NCI-H1694 treated with DMSO at 0.1 percent for 48 hours (cell line): ENCODE data around the gene SPTAN1.

Source experiments
- DNase-seq: peaks from one replicate; lab custom pipeline; 2025; lab: John Stamatoyannopoulos, UW

Gene SPTAN1

DNA sequence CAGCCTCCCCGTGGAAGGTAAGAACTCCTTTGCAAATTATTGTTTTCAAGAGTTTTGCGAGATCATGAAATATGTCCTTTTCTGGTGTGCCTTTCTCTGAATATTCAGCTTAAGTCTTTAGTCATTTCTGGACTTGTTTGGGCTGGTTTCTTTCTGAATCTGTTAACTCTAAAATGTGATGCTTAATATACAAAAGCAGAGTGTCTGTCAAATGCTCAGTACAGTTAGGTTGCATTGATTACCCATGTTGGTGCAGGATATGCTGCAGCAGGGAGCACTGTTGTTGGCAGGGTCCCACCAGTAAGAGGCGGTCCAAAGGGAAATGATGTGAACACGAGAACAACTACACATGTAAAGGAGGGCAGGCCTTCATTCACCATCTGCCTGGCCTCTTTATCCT, 47.7 kb downstream of the SPTAN1 start:
- no peak for DNase-seq

DNA sequence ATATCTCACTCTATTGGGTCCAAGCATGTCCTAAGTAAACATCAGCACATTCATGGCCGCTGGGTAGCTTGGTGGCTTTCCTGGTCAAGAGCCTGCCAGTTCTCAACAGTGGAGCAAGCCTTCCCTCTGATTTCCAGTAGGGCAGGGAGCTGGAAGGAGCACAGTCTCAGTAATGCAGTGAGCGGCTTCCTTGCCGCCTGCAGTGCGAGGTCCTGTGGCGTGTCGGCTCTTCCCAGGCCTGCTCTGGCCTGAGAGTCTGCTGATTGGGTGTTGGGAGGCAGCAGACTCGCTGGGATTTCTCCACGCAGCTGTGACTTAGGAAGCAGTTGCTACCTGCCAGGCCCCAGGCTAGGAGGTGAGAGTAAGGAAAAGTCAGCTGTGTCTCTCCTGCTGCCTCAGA, 51.3 kb downstream of the SPTAN1 start:
- no peak for DNase-seq

DNA sequence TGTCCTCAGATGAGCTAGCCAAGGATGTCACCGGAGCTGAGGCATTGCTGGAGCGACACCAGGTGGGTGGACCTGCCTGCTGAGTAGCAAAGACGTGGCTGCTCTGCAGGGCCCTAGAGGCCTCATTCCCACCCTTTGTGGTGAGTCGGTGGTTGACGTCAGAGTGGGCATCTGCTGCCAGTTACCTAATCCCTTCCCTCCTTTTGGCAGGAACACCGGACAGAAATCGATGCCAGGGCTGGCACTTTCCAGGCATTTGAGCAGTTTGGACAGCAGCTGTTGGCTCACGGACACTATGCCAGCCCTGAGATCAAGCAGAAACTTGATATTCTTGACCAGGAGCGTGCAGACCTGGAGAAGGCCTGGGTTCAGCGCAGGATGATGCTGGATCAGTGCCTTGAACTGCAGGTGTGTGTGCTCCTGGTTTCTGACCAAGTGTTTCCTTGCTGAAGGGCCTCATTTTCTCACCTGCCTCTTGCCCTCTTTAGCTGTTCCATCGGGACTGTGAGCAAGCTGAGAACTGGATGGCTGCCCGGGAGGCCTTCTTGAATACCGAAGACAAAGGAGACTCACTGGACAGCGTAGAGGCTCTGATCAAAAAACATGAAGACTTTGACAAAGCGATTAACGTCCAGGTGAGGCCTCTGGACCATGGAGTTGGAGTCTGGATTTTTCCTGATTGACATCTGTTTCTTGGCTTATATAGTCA, 55.4 kb downstream of the SPTAN1 start:
- DNase-seq = no peak

DNA sequence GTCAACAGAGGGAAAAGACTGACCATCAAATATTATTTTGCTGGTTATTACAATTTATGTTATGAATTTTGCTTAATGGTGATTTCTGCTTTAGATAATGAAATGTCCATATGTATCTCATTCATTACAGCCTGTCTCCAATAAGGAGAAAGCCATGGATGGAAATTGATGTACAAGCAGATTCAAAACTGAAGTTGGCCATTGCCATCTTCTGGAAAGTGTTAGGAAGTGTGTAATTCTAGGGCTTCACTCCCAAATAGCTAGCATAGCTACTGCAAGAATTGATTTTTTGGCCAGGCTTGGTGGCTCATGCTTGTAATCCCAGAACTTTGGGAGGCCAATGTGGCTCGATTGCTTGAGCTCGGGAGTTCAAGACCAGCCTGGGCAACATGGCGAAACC, 58.5 kb downstream of the SPTAN1 start:
- DNase-seq = no peak

DNA sequence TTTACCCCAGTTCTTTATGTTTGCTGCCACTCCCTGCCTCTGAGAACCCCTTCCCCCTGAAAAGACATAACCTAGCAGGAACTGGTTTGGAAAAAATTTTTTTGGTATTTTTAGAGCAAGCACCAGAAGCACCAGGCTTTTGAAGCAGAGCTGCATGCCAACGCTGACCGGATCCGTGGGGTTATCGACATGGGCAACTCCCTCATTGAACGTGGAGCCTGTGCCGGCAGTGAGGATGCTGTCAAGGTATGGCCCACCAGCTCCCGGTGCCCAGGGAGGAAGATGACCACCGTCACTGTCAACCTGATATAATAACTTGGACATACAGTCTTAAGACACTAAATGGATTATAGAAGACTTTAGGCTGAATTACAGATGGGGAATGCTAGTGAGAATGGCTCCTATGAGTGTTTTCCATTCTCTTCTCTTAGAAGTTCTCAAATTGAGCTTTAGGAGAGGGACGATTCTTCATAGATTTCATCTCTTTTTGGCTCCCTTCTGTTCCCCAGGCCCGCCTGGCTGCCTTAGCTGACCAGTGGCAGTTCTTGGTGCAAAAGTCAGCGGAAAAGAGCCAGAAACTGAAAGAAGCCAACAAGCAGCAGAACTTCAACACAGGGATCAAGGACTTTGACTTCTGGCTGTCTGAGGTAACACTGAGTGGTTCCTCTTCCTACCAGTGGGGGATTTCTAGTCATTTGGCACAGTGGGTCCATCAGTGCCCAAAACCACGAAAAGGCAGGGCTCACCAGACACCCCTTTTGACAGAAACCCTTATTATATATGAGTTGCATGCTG, 59.4 kb downstream of the SPTAN1 start:
- no peak for DNase-seq

DNA sequence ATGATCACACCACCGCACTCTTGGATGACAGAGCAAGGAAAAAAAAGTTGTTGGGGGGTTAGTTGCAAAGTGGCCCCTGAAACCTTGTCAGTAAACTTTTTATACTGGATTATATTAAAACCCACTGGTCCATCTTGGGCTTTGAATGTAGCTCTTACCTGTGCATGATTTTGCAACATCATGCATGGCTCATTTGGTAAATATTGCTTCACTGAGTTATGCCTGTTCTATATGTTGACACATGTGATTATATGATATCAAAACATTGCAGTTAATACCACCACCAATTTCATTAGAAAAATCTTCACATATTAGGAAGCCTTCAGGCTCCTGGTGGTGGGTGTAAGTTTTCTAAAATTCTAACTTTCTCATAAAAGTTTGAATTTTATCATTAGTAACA, 62.3 kb downstream of the SPTAN1 start:
- DNase-seq = no peak

DNA sequence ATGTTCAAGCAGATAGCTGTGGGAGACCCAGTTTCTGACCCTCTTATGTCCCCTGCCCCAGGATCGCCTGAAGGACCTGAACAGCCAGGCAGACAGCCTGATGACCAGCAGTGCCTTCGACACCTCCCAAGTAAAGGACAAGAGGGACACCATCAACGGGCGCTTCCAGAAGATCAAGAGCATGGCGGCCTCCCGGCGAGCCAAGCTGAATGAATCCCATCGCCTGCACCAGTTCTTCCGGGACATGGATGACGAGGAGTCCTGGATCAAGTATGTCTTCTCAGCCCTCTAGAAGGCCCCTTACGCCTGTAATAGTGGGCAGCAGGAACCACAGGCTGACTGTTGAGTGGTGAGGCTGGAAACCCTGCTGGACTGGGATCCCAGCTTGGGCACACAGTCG, 63.2 kb downstream of the SPTAN1 start:
- DNase-seq = no peak

DNA sequence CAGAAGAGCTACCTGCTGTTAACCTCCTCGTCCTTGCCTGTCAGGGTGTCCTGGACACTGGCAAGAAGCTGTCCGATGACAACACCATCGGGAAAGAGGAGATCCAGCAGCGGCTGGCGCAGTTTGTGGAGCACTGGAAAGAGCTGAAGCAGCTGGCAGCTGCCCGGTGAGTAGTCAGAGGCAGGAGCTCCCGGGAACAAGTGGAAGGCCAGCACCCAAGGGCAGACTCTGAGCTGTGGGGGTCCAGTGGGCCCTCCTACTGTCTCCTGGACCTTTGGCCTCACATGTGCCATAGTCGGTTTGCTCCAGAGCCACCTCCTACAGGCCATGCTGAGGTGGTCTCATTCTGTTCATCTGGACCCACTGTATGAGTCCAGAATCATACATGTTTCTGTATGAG, 65.6 kb downstream of the SPTAN1 start:
- DNase-seq = no peak

DNA sequence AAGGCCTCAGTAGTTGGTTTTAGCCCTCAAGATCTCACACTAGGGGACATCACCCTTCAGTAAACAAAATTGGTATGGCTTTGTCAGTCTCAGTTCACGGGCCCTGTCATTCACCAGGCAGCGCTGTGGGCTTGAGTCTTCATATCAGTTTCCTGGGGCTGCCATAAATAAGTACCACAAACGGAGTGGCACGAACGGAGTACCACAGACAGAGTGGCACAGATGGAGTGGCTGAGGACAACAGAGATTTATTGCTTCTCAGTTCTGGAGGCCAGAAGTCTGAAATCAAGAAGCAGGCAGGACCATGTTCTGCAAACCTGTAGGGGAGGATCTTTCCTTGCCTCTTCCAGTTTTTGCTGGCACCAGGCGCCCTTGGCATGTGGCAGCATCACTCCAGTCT, 66.7 kb downstream of the SPTAN1 start:
- no peak for DNase-seq

DNA sequence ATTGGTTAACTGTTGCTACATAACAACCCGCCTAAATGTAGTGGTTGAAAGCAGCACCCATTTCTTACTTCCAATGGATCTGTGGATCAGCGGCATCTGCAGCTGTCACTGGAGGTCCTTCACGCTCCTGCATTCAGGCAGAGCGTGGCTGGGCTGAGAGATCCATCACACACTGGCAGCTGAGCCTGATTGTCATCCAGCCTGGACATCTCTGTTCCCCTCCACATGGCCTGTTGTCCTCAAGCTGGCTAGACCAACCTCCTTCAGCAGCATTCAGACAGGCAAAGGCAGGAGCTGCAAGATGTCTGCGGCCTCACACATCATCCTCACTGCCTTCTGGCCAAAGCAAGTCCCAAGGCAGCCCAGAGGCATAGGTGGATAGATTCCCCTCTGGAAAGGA, 67.4 kb downstream of the SPTAN1 start:
- DNase-seq = no peak

DNA sequence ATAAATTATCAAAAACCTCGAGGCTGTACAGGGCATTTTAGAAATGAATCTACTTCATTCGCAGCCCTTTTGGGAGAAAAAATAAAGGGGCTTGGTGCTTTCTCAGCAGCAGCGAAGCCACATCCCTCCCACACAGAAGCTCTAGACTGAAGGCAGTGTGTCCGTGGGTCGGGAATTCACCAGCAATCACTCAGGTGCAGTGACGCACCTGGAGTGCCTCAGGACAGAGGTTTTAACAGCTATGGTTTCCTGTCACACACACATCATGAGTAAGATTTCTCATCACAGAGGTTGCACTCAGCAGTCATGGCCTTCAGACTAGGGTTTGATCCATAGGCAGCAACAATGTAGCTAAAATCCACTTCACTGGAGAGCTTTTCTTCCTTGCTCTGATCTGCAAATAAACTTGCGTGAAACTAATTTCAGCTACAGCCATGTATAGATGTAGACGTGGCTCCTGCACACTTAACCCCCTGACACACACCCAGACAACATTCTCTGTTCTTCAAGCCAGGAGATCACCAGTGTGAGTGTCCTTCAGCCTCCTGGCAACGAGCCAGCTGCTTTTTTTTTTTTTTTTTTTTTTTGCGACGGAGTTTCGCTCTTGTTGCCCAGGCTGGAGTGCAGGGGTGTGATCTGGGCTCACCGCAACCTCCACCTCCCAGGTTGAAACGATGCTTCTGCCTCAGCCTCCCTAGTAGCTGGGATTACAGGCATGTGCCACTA, 69.5 kb downstream of the SPTAN1 start:
- no peak for DNase-seq

DNA sequence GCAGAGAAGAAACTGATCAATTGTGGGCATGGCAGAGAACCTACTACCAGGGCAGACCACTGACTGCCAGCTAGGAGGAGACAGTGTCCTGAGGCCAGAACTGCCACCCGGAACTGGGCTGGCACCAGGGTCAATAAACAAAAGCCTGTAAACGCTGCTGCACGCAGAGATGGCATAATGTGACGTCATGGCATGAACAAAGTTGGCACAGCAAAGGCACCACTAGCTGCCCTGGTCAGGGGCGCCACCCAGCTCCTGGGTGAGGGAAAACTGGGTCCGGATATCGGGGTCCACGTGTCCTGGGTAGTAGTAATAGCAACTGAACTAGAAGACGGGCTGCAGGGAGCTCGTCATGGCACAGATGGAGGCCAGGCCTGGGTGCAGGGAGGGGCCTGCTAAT, 72.2 kb downstream of the SPTAN1 start:
- no peak for DNase-seq

DNA sequence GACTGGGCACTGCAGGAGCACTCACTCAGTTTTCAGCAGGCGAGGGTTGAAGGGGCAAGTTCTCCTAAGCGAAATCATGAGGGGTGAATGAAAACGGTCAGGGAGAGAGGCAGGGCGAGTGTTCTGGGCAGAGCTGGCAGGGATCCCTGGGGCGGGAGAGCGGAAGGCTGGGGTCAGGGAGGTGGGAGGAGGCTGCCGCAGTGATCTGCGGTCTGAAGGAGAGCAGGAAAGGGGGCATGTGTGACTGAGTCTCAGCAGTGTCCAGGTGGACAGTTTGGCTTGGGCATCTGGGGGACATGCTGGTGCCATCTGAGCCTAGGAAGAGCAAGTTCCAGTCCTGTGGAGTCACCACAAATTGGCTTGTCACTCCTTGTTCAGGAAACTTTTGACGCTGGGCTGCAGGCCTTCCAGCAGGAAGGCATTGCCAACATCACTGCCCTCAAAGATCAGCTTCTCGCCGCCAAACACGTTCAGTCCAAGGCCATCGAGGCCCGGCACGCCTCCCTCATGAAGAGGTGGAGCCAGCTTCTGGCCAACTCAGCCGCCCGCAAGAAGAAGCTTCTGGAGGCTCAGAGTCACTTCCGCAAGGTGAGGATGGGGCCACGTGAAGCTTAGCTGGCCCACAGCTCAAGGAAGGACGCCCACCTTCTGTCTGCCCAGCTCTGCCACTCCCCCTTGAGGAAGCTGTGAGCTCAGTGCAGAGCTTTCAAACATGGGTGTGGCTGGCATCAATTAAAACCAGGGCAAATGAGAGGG, 73.2 kb downstream of the SPTAN1 start:
- DNase-seq = no peak

DNA sequence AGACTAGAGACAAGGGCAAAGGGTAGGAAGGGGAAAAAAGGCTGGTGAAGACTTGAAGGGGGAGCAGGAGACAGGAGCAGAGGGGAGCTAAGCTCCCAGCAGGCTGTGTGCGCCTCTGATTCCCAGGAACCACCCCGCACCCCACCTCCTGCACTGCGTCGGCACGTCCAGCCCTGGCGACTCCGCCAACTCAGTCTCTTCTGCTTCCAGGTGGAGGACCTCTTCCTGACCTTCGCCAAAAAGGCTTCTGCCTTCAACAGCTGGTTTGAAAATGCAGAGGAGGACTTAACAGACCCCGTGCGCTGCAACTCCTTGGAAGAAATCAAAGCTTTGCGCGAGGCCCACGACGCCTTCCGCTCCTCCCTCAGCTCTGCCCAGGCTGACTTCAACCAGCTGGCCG, 73.8 kb downstream of the SPTAN1 start:
- no peak for DNase-seq

DNA sequence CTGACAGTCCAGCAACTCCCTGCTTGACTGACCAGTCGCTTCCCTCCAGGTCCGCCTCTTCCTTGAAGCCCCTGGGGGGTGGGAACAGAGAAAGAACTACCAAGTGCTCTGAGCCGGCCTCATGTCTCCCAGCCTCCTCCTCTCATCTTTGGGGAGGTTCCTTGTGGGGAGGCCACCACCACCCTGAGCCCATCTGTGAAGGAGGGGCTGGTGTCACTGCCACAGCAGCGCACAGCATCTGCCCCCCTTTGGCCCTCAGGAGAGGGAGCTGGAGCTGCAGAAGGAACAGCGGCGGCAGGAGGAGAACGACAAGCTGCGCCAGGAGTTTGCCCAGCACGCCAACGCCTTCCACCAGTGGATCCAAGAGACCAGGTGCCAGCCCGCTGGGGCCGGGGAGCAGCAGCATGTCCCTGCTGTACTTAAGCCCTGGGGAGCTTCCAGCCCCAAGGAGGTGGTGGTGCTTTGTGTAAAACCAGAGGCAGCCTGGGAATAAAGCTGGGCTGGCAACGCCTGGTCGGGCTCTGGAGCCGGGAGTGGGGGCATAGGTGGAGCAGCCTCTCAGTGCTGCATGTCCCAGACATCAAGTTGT, 74.8 kb downstream of the SPTAN1 start:
- DNase-seq = no peak

DNA sequence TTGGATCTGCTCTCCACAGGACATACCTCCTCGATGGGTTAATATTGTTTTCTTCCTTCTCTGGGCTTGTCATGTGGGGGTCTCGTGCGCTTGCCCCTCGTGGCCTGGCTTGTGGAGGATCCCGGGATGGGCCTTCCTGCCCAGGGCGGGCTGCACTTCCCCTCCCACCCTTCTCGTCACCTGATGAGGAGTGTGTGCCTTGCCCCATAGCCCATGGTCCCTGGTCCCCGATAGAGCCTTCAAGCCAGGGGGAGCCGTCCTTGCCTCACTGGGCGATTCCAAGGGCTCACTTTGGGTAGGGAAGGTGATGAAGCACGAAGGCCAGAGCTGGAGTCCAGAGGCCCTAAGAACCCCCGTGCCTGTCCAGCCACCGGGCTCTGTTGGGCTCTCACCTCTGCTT, 75.5 kb downstream of the SPTAN1 start:
- DNase-seq = no peak

DNA sequence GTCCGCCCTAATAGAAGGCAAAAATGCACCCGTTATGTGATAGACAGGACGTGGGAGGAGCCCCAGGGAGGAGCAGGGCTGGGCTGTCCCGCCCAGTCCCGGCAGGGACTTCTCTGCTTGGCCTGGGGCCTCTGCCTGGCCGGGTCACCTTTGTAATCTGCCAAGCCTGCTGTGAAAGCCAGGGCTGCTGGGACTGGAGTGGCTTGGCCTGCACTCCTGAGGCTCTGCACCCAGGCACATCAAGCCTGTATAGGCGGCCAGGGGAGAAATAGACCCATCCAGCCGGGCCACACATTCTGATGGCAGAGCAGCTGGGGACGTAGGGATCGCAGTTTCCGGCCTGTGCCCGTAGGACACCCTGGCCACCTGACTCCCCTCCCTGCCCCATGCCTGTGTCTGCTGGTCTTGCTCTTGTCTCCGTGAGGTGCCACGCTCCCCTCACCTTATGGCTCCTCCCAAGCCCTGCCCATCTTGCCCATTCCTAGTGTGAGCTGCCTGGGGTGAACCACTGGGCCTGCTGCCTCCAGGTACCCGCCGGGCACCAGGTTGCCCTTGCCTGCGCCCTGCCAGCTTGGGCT, 76.2 kb downstream of the SPTAN1 start:
- no peak for DNase-seq

DNA sequence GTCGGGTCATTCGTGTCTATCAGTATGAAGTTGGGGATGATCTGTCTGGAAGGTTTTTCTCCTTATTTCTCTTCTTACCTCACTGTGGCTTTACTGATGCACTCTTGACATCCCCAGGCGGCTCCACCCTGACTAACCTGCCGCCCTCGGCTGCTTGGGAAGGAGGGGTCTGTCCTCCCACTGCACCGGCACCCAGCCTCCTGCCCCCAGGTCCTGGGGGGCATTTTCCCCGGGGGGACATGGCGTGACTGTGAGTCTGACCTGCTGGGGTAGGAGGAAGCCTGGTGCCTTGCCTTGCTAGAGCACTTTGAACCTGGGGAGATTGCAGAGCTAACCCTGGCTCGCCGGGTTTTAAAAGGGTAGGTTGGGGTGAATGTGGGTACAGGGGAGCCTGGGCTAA, 76.7 kb downstream of the SPTAN1 start:
- no peak for DNase-seq

DNA sequence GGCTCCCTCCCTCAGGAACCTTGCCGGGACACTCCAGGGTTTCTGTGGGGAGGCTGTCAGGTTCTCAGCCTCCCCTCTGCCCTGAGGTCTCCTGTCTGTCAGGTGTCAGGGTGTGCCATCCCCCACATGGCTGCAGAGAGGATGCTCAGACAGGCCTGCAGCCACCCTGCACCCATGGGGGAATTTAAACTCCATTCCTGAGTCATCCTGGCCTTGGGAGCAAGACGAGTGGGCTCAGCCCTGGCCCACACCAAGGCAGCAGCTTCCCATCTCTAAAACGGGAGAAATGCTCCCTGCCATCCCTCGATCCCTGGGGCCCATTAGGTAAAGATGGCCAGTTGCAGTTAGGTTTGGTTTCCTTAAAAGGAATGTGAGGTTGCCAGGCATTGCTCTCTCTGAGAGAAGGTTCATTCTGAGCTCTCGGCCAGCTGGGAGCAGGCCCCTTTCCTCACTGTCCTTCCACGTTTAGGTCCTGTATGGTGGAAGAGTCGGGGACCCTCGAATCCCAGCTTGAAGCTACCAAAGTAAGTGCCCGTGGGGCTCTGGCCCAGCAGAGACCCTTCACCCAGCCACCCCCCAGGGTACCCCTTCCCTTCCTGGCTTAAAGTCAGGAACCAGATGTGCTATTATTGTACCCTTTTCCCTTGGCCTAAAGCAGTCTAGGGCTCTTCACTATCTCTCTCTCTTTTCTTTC, 77.6 kb downstream of the SPTAN1 start:
- no peak for DNase-seq

DNA sequence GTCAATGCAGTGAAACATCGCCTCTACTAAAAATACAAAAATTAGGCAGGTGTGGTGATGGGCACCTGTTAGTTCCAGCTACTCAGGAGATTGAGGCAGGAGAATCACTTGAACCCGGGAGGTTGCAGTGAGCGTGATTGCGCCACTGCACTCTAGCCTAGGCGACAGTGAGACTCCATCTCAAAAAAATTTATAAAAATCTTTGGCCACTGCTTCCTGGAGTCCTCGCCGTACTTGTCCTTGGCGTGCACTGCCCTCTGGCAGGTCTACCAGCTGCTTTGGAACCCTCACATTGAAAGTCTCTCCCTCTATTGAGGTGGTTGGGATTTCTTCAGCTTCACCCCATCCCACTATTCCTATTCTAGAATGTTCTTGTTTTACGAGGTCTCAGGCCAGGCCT, 79.2 kb downstream of the SPTAN1 start:
- no peak for DNase-seq

DNA sequence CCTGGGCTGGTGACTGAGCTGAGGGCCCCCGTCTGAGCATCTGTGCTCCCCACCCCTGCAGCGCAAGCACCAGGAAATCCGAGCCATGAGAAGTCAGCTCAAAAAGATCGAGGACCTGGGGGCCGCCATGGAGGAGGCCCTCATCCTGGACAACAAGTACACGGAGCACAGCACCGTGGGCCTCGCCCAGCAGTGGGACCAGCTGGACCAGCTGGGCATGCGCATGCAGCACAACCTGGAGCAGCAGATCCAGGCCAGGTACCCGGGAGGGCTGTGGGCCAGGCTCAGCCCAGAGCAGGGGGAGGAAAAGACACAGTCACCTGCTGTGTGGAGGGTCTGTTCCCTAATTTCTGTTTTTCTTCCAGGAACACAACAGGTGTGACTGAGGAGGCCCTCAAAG, 79.7 kb downstream of the SPTAN1 start:
- no peak for DNase-seq
